K562 (cell line): ENCODE data around the gene PTTG2. TPM values are rescaled to one million over a fixed set of nuclear protein-coding genes. Genes with fewer than 3 reads are reported as not detected.

Source experiments
- ATF3 ChIP-seq, 2 experiments: fragments of 450-650 bp in 1 of 2; sonication (generic) in 1 of 2; formaldehyde crosslinking in 1 of 2; IDR thresholded peaks in 1 of 2; conservative IDR thresholded peaks in 1 of 2; 2 replicates each; pipeline versions ENCODE4 v1.6.1 to v1.8.1; 2016 to 2023; ENCODE audit warnings: mild to moderate bottlenecking in 2 of 2, moderate library complexity in 2 of 2, inconsistent platforms in 1 of 2, missing genetic modification reagents in 1 of 2
- CEBPG ChIP-seq, 3 experiments: fragments of 200-800 bp in 1 of 3; sonication (Bioruptor generic) in 1 of 3; sonication (generic) in 1 of 3; formaldehyde crosslinking in 1 of 3; IDR thresholded peaks in 2 of 3; conservative IDR thresholded peaks in 1 of 3; 2 replicates each; pipeline versions ENCODE4 v1.6.1 to v1.8.0; 2016 to 2022; ENCODE audit warnings: missing compliant biosample characterization in 2 of 3, missing genetic modification characterization in 2 of 3, mild to moderate bottlenecking in 1 of 3, missing genetic modification reagents in 1 of 3
- DIDO1 ChIP-seq: fragments of 450-650 bp; IDR thresholded peaks from 2 replicates; pipeline ENCODE4 v1.6.1; 2016; ENCODE audit warnings: low read depth, missing biosample characterization, missing genetic modification characterization
- FOXK2 ChIP-seq, 2 experiments: fragments of 450-650 bp; IDR thresholded peaks in 1 of 2; conservative IDR thresholded peaks in 1 of 2; 2 replicates each; pipeline ENCODE4 v1.6.1; 2016; ENCODE audit warnings: low read depth in 2 of 2, mild to moderate bottlenecking in 1 of 2
- HDAC2 ChIP-seq: fragments of 450-650 bp; IDR thresholded peaks from 2 replicates; pipeline ENCODE4 v1.6.1; 2016; ENCODE audit warnings: mild to moderate bottlenecking
- POLR2AphosphoS5 ChIP-seq: IDR thresholded peaks from 2 replicates; pipeline ENCODE4 v1.6.1; 2011; ENCODE audit warnings: mild to moderate bottlenecking, low read depth, low read length, moderate library complexity; ENCODE audit not compliant: control insufficient read depth, insufficient read depth
- PRDM10 ChIP-seq: fragments of 450-650 bp; IDR thresholded peaks from 2 replicates; pipeline ENCODE4 v1.6.1; 2018; ENCODE audit not compliant: partially characterized antibody
- RAD51 ChIP-seq: fragments of 450-650 bp; IDR thresholded peaks from 2 replicates; pipeline ENCODE4 v1.7.1; 2016; ENCODE audit warnings: low read depth, mild to moderate bottlenecking, borderline replicate concordance
- SRSF7 ChIP-seq: fragments of 200-400 bp; formaldehyde crosslinking; optimal IDR thresholded peaks from 2 replicates; pipeline ENCODE3; 2017; ENCODE audit warnings: mild to moderate bottlenecking, low read depth, low read length
- USF2 ChIP-seq: sonication (generic); formaldehyde crosslinking; IDR thresholded peaks from 2 replicates; pipeline ENCODE4 v1.5.0; 2020; ENCODE audit warnings: missing genetic modification reagents
- YY1 ChIP-seq, 3 experiments: IDR thresholded peaks; 2 replicates each; pipeline ENCODE4 v1.6.1; 2011; ENCODE audit warnings: low read length in 2 of 3, mild to moderate bottlenecking in 2 of 3, moderate library complexity in 2 of 3, borderline replicate concordance in 1 of 3, control low read depth in 1 of 3, low read depth in 1 of 3; ENCODE audit not compliant: insufficient read depth in 3 of 3, insufficient replicate concordance in 2 of 3, control insufficient read depth in 1 of 3, insufficient read length in 1 of 3; ENCODE audit errors: extremely low read depth in 1 of 3
- ZNF384 ChIP-seq: IDR thresholded peaks from 2 replicates; pipeline ENCODE4 v1.6.1; 2012; ENCODE audit warnings: low read depth, low read length, improper control_type of control experiment
- ZNF518B ChIP-seq: fragments of 250-450 bp; sonication (Bioruptor Pico); IDR thresholded peaks from 2 replicates; pipeline ENCODE4 v1.5.0; 2021; ENCODE audit warnings: mild to moderate bottlenecking, moderate library complexity
- polyA plus RNA-seq, 8 experiments: library from polyadenylated mRNA; depleted of rRNA in 4 of 8; stranded (reverse) in 5 of 8; unstranded in 3 of 8; fragments of >200 nt; fragmentation: Nextera tagmentation in 2 of 8; fragmentation: Illumina TruSeq in 1 of 8; extraction: Ambion mirVana in 2 of 8; extraction: Trizol in 1 of 8; gene quantifications; 2 replicates each; pipeline versions ENCODE4 v1.2.1 to v1.2.3, GENCODE V29; 2011 to 2014; ENCODE audit warnings: inconsistent platforms in 1 of 8, missing spikeins in 1 of 8
- total RNA-seq, 7 experiments: library from RNA; depleted of rRNA in 6 of 7; stranded (reverse); fragments of >200 nt in 6 of 7; fragmentation: Illumina TruSeq in 2 of 7; extraction: Trizol in 2 of 7; gene quantifications; 2 replicates each; pipeline versions ENCODE4 v1.2.1 to v1.2.3, GENCODE V29; 2011 to 2021; ENCODE audit warnings: low replicate concordance in 1 of 7

Gene PTTG2
- total and polyA plus RNA-seq, 9 of the 15 experiments (the other 6 are each of a cell fraction or from before 2014, with no cell fraction given) = not detected

GRCh38 chr4:37953620-37954293 lies 6.4 kb upstream of the PTTG2 start (continued):
- TF ChIP-seq ZNF518B (CRISPR knock-in tag) (no peak), USF2 (CRISPR knock-in tag) (peak; percentile 73), PRDM10 (no peak), RAD51 (peak; percentile 50; the same call in 1 of the 2 replicates), CEBPG (CRISPR knock-in tag; IDR thresholded peaks at IDR 0.05) (no peak), CEBPG (tag; conservative IDR thresholded peaks at IDR 0.05 in 1 of 2, IDR thresholded peaks at IDR 0.05 in 1 of 2) (no peak), ZNF384 (peak; percentile 43; the same call in 1 of the 2 replicates), POLR2AphosphoS5 (no peak), FOXK2 (conservative IDR thresholded peaks at IDR 0.05 in 1 of 2, IDR thresholded peaks at IDR 0.05 in 1 of 2; ENCODE audit: low read depth in 2 of 2) (no peak), HDAC2 (no peak), YY1 (IDR thresholded peaks at IDR 0.05; ENCODE audit: borderline replicate concordance in 1 of 3, control insufficient read depth in 1 of 3, extremely low read depth in 1 of 3, insufficient read depth in 3 of 3, insufficient read length in 1 of 3, insufficient replicate concordance in 2 of 3, low read depth in 1 of 3, low read length in 2 of 3) (peak in 2 of 3 experiments; percentile 43 to 83), DIDO1 (no peak), ATF3 (IDR thresholded peaks at IDR 0.05) (no peak), ATF3 (CRISPR knock-in tag; conservative IDR thresholded peaks at IDR 0.05) (no peak), SRSF7 (no peak)
